22Rv1 (cell line): ENCODE data around the gene CD300E.

Source experiments
- CTCF ChIP-seq: fragments of 450-650 bp; IDR thresholded peaks from 2 replicates; pipeline ENCODE4 v1.5.1; 2017; ENCODE audit warnings: mild to moderate bottlenecking
- ZFX ChIP-seq: fragments of 450-650 bp; IDR thresholded peaks from 2 replicates; pipeline ENCODE4 v1.6.1; 2017; ENCODE audit warnings: antibody characterized with exemption, borderline replicate concordance

- no peak for TF ChIP-seq CTCF
- no peak for TF ChIP-seq ZFX
These were observed 48.9 kb downstream of the CD300E start for GRCh38 chr17:74574489-74575142.
